Transverse colon (tissue), 4 donors: Measurements from ENCODE around the gene MPZL3. TPM values are rescaled to one million over a fixed set of nuclear protein-coding genes. Genes with fewer than 3 reads are reported as not detected.

ENCODE experiments used
- DNase-seq: peaks from one replicate; pipeline ENCODE4 v3.0.0-alpha.2; 2019
- H3K27ac ChIP-seq, 4 donors: fragments of 200-600 bp; sonication (generic); 2 replicates each; pipeline ENCODE4 v1.5.1; 2016 to 2018; ENCODE audit warnings: inconsistent platforms in 4 of 4
- H3K27me3 ChIP-seq: fragments of 200-600 bp; sonication (generic); 2 replicates; pipeline ENCODE4 v1.5.1; 2017; ENCODE audit warnings: inconsistent platforms
- H3K36me3 ChIP-seq, 4 donors: fragments of 200-600 bp; sonication (generic); 2 replicates each; pipeline ENCODE4 v1.5.1; 2017 to 2019; ENCODE audit warnings: inconsistent platforms in 4 of 4
- H3K4me1 ChIP-seq, 4 donors: fragments of 200-600 bp; sonication (generic); 2 replicates each; pipeline ENCODE4 v1.5.1; 2017 to 2020; ENCODE audit warnings: inconsistent platforms in 4 of 4
- H3K4me3 ChIP-seq, 4 donors: fragments of 200-600 bp; sonication (generic); 1 replicate in 1 of 4; 2 replicates in 3 of 4; pipeline versions ENCODE4 v1.5.1 to v1.6.1; 2017 to 2019; ENCODE audit warnings: inconsistent platforms in 4 of 4
- H3K9me3 ChIP-seq, 2 donors: fragments of 200-600 bp; sonication (generic); 2 replicates each; pipeline ENCODE4 v1.5.1; 2017 to 2019; ENCODE audit warnings: inconsistent platforms in 2 of 2
- CTCF ChIP-seq, 5 experiments: fragments of 200-600 bp in 3 of 5; fragments of 450-650 bp in 2 of 5; sonication (generic) in 3 of 5; IDR thresholded peaks; 1 replicate in 2 of 5; 2 replicates in 3 of 5; pipeline ENCODE4 v1.5.1; 2016 to 2017; ENCODE audit warnings: antibody characterized with exemption in 5 of 5, inconsistent platforms in 3 of 5, mild to moderate bottlenecking in 2 of 5, moderate library complexity in 1 of 5
- EP300 ChIP-seq: sonication (generic); formaldehyde crosslinking; IDR thresholded peaks from one replicate; pipeline ENCODE4 v1.6.1; 2017; ENCODE audit warnings: antibody characterized with exemption, low read depth
- POLR2A ChIP-seq: fragments of 450-650 bp; IDR thresholded peaks from one replicate; pipeline ENCODE4 v1.6.1; 2016; ENCODE audit warnings: antibody characterized with exemption, mild to moderate bottlenecking, moderate library complexity
- POLR2AphosphoS5 ChIP-seq, 3 donors: sonication (generic); formaldehyde crosslinking; IDR thresholded peaks; one replicate each; pipeline ENCODE4 v1.6.1; 2016; ENCODE audit warnings: antibody characterized with exemption in 3 of 3
- WGBS, 2 donors: methylation state at CpG; one replicate each; pipeline ENCODE4 v1.1.5; 2018; ENCODE audit warnings: low coverage in 1 of 2; 5-methylcytosine and 5-hydroxymethylcytosine counted together
- in situ Hi-C, 4 donors: fragments of 200-750 bp; cut with MboI; loops; one replicate each; pipeline versions ENCODE4 v1.15.0 to v1.15.1; 2017; ENCODE audit warnings: low sequenced_read_pairs in 3 of 4, low pct_ligation_motif_present in 1 of 4, low pct_unique_long_range_greater_than_20kb in 1 of 4
- intact Hi-C: fragments of 100-400 bp; cut with DNase I; formaldehyde crosslinking; loops from one replicate; pipeline ENCODE4 v1.15.1; 2023; ENCODE audit warnings: low total_unique reads
- total RNA-seq, 4 donors: library from RNA; depleted of rRNA; stranded (reverse); fragments of >200 nt; gene quantifications; one replicate each; pipeline ENCODE4 v1.1.0, GENCODE V29; 2016

Gene MPZL3
- total RNA-seq, 4 donors from 2014 or later, result 2.4 to 15.2 (median 8.2) TPM

- in situ Hi-C loops, result loop anchor here in 2 of 4 donors (10.0 to 25.0 kb wide), 2 partner anchors 82 to 100 kb away; partner anchors contain the start of gene SCN2B (in 1 of the 2)
- Histone ChIP-seq H3K27ac (peak overlapping the region; percentile 37 to 64 (median 54)), H3K4me3 (no peak overlapping the region), H3K36me3 (no peaks in the 10 kb centered on the region), H3K9me3 (no peaks in the 10 kb centered on the region), H3K4me1 (peaks cover 0 to 33% (median 14%) of the 10 kb centered on the region in 4 donors), H3K27me3 (peaks cover 3% of the 10 kb centered on the region)
- intact Hi-C loops, result no loop called here
- 43 to 55% methylated on average over 1 of the region's 1 CpG for WGBS, 2 donors
- no peak for DNase-seq
- TF ChIP-seq EP300 (no peak), POLR2A (no peak), CTCF (IDR thresholded peaks at IDR 0.05) (no peak), POLR2AphosphoS5 (IDR thresholded peaks at IDR 0.05) (no peak)
These were observed 34.8 kb upstream of the MPZL3 start for GRCh38 chr11:118287006-118287405.

- intact Hi-C loops, result no loop called here
- Histone ChIP-seq H3K4me1 (peaks cover 0 to 33% (median 14%) of the 10 kb centered on the region in 4 donors), H3K27me3 (no peaks in the 10 kb centered on the region), H3K27ac (peak overlapping the region; percentile 37 to 64 (median 54)), H3K36me3 (no peaks in the 10 kb centered on the region), H3K9me3 (no peaks in the 10 kb centered on the region), H3K4me3 (no peak overlapping the region)
- no peak for DNase-seq
- 80 to 84% methylated on average over 1 to 2 of the region's 2 CpGs for WGBS, 2 donors
- in situ Hi-C loops, result loop anchor here in 2 of 4 donors (10.0 to 25.0 kb wide), 2 partner anchors 82 to 99 kb away; partner anchors contain the start of gene SCN2B (in 1 of the 2)
- TF ChIP-seq POLR2AphosphoS5 (IDR thresholded peaks at IDR 0.05) (no peak), CTCF (IDR thresholded peaks at IDR 0.05) (no peak), EP300 (no peak), POLR2A (no peak)
These were observed 34.4 kb upstream of the MPZL3 start for GRCh38 chr11:118286545-118286944.

- Histone ChIP-seq H3K27ac (peak overlapping the region; percentile 21 to 66 (median 48)), H3K36me3 (no peaks in the 10 kb centered on the region), H3K27me3 (no peaks in the 10 kb centered on the region), H3K9me3 (no peaks in the 10 kb centered on the region), H3K4me1 (peaks cover 0 to 30% (median 14%) of the 10 kb centered on the region in 4 donors), H3K4me3 (no peak overlapping the region)
- TF ChIP-seq POLR2AphosphoS5 (IDR thresholded peaks at IDR 0.05) (no peak), EP300 (no peak), CTCF (IDR thresholded peaks at IDR 0.05) (no peak), POLR2A (no peak)
- in situ Hi-C loops, result loop anchor here in 2 of 4 donors (10.0 to 25.0 kb wide), 2 partner anchors 79 to 97 kb away; partner anchors contain the start of gene SCN2B (in 1 of the 2)
- intact Hi-C loops, result no loop called here
- 43 to 53% methylated on average over 4 of the region's 4 CpGs for WGBS, 2 donors
- DNase-seq, result no peak
These were observed 31.7 kb upstream of the MPZL3 start for GRCh38 chr11:118283756-118284350.

- in situ Hi-C loops (loop anchor here in 2 of 4 donors (10.0 to 25.0 kb wide), 2 partner anchors 78 to 96 kb away; partner anchors contain the start of gene SCN2B (in 1 of the 2)), intact Hi-C loops (no loop called here)
- DNase-seq, result no peak
- 41 to 60% methylated on average over 5 of the region's 5 CpGs for WGBS, 2 donors
- TF ChIP-seq POLR2AphosphoS5 (IDR thresholded peaks at IDR 0.05), result no peak
- TF ChIP-seq POLR2A, result no peak
- TF ChIP-seq EP300, result no peak
- no peak for TF ChIP-seq CTCF (IDR thresholded peaks at IDR 0.05)
- H3K9me3 ChIP-seq, result no peaks in the 10 kb centered on the region
- no peak overlapping the region for H3K4me3 ChIP-seq
- H3K27ac ChIP-seq, result peak overlapping the region; percentile 21 to 66 (median 48)
- H3K27me3 ChIP-seq, result no peaks in the 10 kb centered on the region
- H3K4me1 ChIP-seq, result peaks cover 0 to 30% (median 14%) of the 10 kb centered on the region in 4 donors
- H3K36me3 ChIP-seq, result no peaks in the 10 kb centered on the region
These were observed 31.0 kb upstream of the MPZL3 start for GRCh38 chr11:118283037-118283636.
